Left lung (tissue), 10 donors: Measurements from ENCODE around the gene GMFB. TPM values are rescaled to one million over a fixed set of nuclear protein-coding genes. Genes with fewer than 3 reads are reported as not detected.

ENCODE experiments used
- ATAC-seq: fragments of 200-7000 bp; cut with Tn5 transposase; one replicate; pipeline ENCODE4 v1.9.1; 2020; ENCODE audit warnings: moderate library complexity
- DNase-seq, 4 donors: peaks; one replicate each; pipeline ENCODE4 v3.0.0-alpha.2; 2013 to 2020
- H3K27ac ChIP-seq, 2 donors: fragments of 200-600 bp; sonication (generic) in 1 of 2; one replicate each; pipeline versions ENCODE4 v1.5.0 to v1.8.0; 2020 to 2021
- H3K27me3 ChIP-seq, 2 donors: fragments of 200-600 bp; sonication (generic) in 1 of 2; one replicate each; pipeline versions ENCODE4 v1.5.0 to v1.8.0; 2020 to 2021
- H3K36me3 ChIP-seq, 2 donors: fragments of 200-600 bp; sonication (generic) in 1 of 2; one replicate each; pipeline versions ENCODE4 v1.5.0 to v1.8.0; 2020 to 2021
- H3K4me1 ChIP-seq, 2 donors: fragments of 200-600 bp; one replicate each; pipeline ENCODE4 v1.8.0; 2021
- H3K4me3 ChIP-seq, 2 donors: fragments of 200-600 bp; sonication (generic) in 1 of 2; one replicate each; pipeline versions ENCODE4 v1.5.0 to v1.8.0; 2020 to 2021; ENCODE audit warnings: mild to moderate bottlenecking in 1 of 2
- H3K9me3 ChIP-seq, 2 donors: fragments of 200-600 bp; sonication (generic) in 1 of 2; one replicate each; pipeline versions ENCODE4 v1.5.0 to v1.8.0; 2020 to 2021
- CTCF ChIP-seq, 2 donors: fragments of 200-600 bp; sonication (generic) in 1 of 2; IDR thresholded peaks; one replicate each; pipeline versions ENCODE4 v1.5.0 to v1.8.0; 2021; ENCODE audit warnings: antibody characterized with exemption in 2 of 2
- intact Hi-C, 2 donors: fragments of 100-400 bp; cut with DNase I; formaldehyde crosslinking; loops; one replicate each; pipeline versions ENCODE4 v1.11.2 to v1.14.2; 2022
- polyA plus RNA-seq, 6 donors: library from polyadenylated mRNA; unstranded; fragments of 120-200 nt; gene quantifications; one replicate each; pipeline ENCODE4 v1.2.1, GENCODE V29; 2013; ENCODE audit not compliant: insufficient read length in 6 of 6
- total RNA-seq, 2 donors: library from RNA; stranded (reverse); fragmentation: NEBNext Ultra II Directional; extraction: Animal tissue kit (Norgen Biotek cat#: 25700); gene quantifications; one replicate each; pipeline ENCODE4 v1.2.1, GENCODE V29; 2021
- donor health status: DM: no; HTN: yes; CAD: no.
- donor health status: DM: no; HTN: no; CAD: no.

The GMFB gene
- total and polyA plus RNA-seq, 8 donors, result 54.8 to 73.9 (median 70.4) TPM

GRCh38 chr14:54498579-54498978, 9.8 kb upstream of the GMFB start:
- Histone ChIP-seq H3K4me3 (no peak overlapping the region), H3K9me3 (no peaks in the 10 kb centered on the region), H3K4me1 (peaks cover 0 to 7% of the 10 kb centered on the region in 2 donors), H3K27me3 (no peaks in the 10 kb centered on the region), H3K27ac (no peak overlapping the region), H3K36me3 (no peaks in the 10 kb centered on the region)
- DNase-seq (no peak), ATAC-seq (no peak)
- no peak for TF ChIP-seq CTCF (IDR thresholded peaks at IDR 0.05)
- intact Hi-C loops, result no loop called here

- Histone ChIP-seq H3K4me3 (no peak overlapping the region), H3K27ac (no peak overlapping the region), H3K9me3 (no peaks in the 10 kb centered on the region), H3K27me3 (no peaks in the 10 kb centered on the region), H3K4me1 (peaks cover 0 to 3% of the 10 kb centered on the region in 2 donors), H3K36me3 (no peaks in the 10 kb centered on the region)
- no peak for ATAC-seq
- intact Hi-C loops, result no loop called here
- no peak for DNase-seq
- no peak for TF ChIP-seq CTCF (IDR thresholded peaks at IDR 0.05)
Observed at GRCh38 chr14:54498095-54498531, 9.3 kb upstream of the GMFB start.

GRCh38 chr14:54497224-54497623, 8.4 kb upstream of the GMFB start:
- H3K36me3 ChIP-seq, result no peaks in the 10 kb centered on the region
- no peak for ATAC-seq
- DNase-seq, result no peak
- no peaks in the 10 kb centered on the region for H3K4me1 ChIP-seq
- no peak overlapping the region for H3K27ac ChIP-seq
- no peak overlapping the region for H3K4me3 ChIP-seq
- TF ChIP-seq CTCF (IDR thresholded peaks at IDR 0.05), result no peak
- H3K27me3 ChIP-seq, result no peaks in the 10 kb centered on the region
- no peaks in the 10 kb centered on the region for H3K9me3 ChIP-seq
- intact Hi-C loops, result no loop called here

- H3K27ac ChIP-seq, result no peak overlapping the region
Observed at GRCh38 chr14:54493293-54493692, 4.5 kb upstream of the GMFB start.

More at GRCh38 chr14:54493293-54493692, 4.5 kb upstream of the GMFB start:
- DNase-seq, result no peak
- TF ChIP-seq CTCF (IDR thresholded peaks at IDR 0.05), result no peak
- ATAC-seq, result no peak
- Histone ChIP-seq H3K9me3 (no peaks in the 10 kb centered on the region), H3K27me3 (no peaks in the 10 kb centered on the region), H3K4me1 (peaks cover 7 to 11% of the 10 kb centered on the region in 2 donors), H3K36me3 (no peaks in the 10 kb centered on the region), H3K4me3 (no peak overlapping the region)
- intact Hi-C loops, result no loop called here
